Large intestine (tissue), 1 donor: Measurements from ENCODE around the gene OLR1. TPM values are rescaled to one million over a fixed set of nuclear protein-coding genes. Genes with fewer than 3 reads are reported as not detected.

Experiments
- polyA plus RNA-seq: library from polyadenylated mRNA; unstranded; fragments of 120-200 nt; gene quantifications from one replicate; pipeline ENCODE4 v1.2.1, GENCODE V29; 2013

The OLR1 gene
- polyA plus RNA-seq, 1 donor, result 2.6 TPM

Other genes with a start within 250 kb of the OLR1 start
- not detected for gene CLEC2A, start 239.8 kb downstream of the OLR1 start, polyA plus RNA-seq
- gene CLEC12A, start 200.7 kb downstream of the OLR1 start, polyA plus RNA-seq, result 1.5 TPM
- gene CLEC1B, start 173.0 kb downstream of the OLR1 start, polyA plus RNA-seq, result 0.19 TPM
- gene CLEC12B, start 161.5 kb downstream of the OLR1 start, polyA plus RNA-seq, result 0.25 TPM
- 2.5 TPM for gene CLEC9A, start 141.4 kb downstream of the OLR1 start, polyA plus RNA-seq
- gene CLEC1A, start 73.1 kb downstream of the OLR1 start, polyA plus RNA-seq, result 2.5 TPM
- 8.3 TPM for gene CLEC7A, start 41.9 kb downstream of the OLR1 start, polyA plus RNA-seq
- gene TMEM52B, start 6.9 kb upstream of the OLR1 start, polyA plus RNA-seq, result 1.3 TPM
- gene GABARAPL1, start 40.7 kb upstream of the OLR1 start, polyA plus RNA-seq, result 55.0 TPM
- gene KLRD1, start 135.7 kb upstream of the OLR1 start, polyA plus RNA-seq, result 2.6 TPM
- 4.2 TPM for gene KLRK1, start 217.9 kb upstream of the OLR1 start, polyA plus RNA-seq
- 0.87 TPM for gene KLRC4, start 237.6 kb upstream of the OLR1 start, polyA plus RNA-seq
- 0.72 TPM for gene KLRC3, start 248.5 kb upstream of the OLR1 start, polyA plus RNA-seq